GM23338 (cell line): Measurements from ENCODE around the gene CDK10. TPM values are rescaled to one million over a fixed set of nuclear protein-coding genes. Genes with fewer than 3 reads are reported as not detected.

Experiments used
- ATAC-seq: fragments of 200-7000 bp; cut with Tn5 transposase; 3 replicates; pipeline ENCODE4 v1.9.1; 2020
- DNase-seq: peaks from one replicate; pipeline ENCODE4 v3.0.0-alpha.2; 2015; ENCODE audit warnings: low spot score
- H2AFZ ChIP-seq: fragments of 200-600 bp; sonication (generic); 2 replicates; pipeline ENCODE4 v1.8.0; 2016; ENCODE audit warnings: antibody characterized with exemption, mild to moderate bottlenecking, moderate library complexity
- H3F3A ChIP-seq: fragments of 200-600 bp; sonication (generic); replicated peaks from 2 replicates; pipeline ENCODE4 v1.8.0; 2017; ENCODE audit warnings: antibody characterized with exemption, mixed run types, low read depth
- H3K27ac ChIP-seq: fragments of 200-600 bp; sonication (generic); 2 replicates; pipeline ENCODE4 v1.6.1; 2016; ENCODE audit warnings: low read depth
- H3K27me3 ChIP-seq: fragments of 200-600 bp; sonication (generic); 2 replicates; pipeline ENCODE4 v1.8.0; 2016; ENCODE audit warnings: mild to moderate bottlenecking, mixed run types, moderate library complexity; ENCODE audit not compliant: insufficient read depth
- H3K36me3 ChIP-seq: fragments of 200-600 bp; sonication (generic); 2 replicates; pipeline ENCODE4 v1.8.0; 2016; ENCODE audit warnings: mild to moderate bottlenecking; ENCODE audit not compliant: insufficient read depth
- H3K4me1 ChIP-seq: fragments of 200-600 bp; sonication (generic); 2 replicates; pipeline ENCODE4 v1.8.0; 2016; ENCODE audit warnings: mild to moderate bottlenecking, moderate library complexity; ENCODE audit not compliant: insufficient read depth
- H3K4me2 ChIP-seq: fragments of 200-600 bp; sonication (generic); 2 replicates; pipeline ENCODE4 v1.7.1; 2017; ENCODE audit warnings: mixed run types
- H3K4me3 ChIP-seq: fragments of 200-600 bp; sonication (generic); 2 replicates; pipeline ENCODE4 v1.6.1; 2016; ENCODE audit warnings: mixed run types
- H3K79me2 ChIP-seq: fragments of 200-600 bp; sonication (generic); replicated peaks from 2 replicates; pipeline ENCODE4 v1.8.0; 2017; ENCODE audit warnings: mild to moderate bottlenecking; ENCODE audit not compliant: insufficient read depth
- H3K9me2 ChIP-seq: fragments of 200-600 bp; sonication (generic); 2 replicates; pipeline ENCODE4 v1.8.0; 2017; ENCODE audit not compliant: insufficient read depth
- H4K20me1 ChIP-seq: fragments of 200-600 bp; sonication (generic); replicated peaks from 2 replicates; pipeline ENCODE4 v1.8.0; 2017; ENCODE audit warnings: mild to moderate bottlenecking; ENCODE audit not compliant: insufficient read depth
- H3K27ac Mint-ChIP-seq: 2 replicates; pipeline ENCODE4 v1.8.0; 2020; ENCODE audit warnings: inconsistent platforms, mild to moderate bottlenecking, moderate library complexity, mixed read lengths
- H3K27me3 Mint-ChIP-seq: 3 replicates; pipeline ENCODE4 v1.8.0; 2022; ENCODE audit warnings: low read depth, mild to moderate bottlenecking, moderate library complexity, mixed read lengths, inconsistent platforms; ENCODE audit not compliant: insufficient read depth, poor library complexity
- H3K36me3 Mint-ChIP-seq: 3 replicates; pipeline ENCODE4 v1.8.0; 2021; ENCODE audit warnings: low read depth, mild to moderate bottlenecking, inconsistent platforms, moderate library complexity, mixed read lengths
- H3K4me1 Mint-ChIP-seq: 3 replicates; pipeline ENCODE4 v1.8.0; 2020; ENCODE audit warnings: mild to moderate bottlenecking, inconsistent platforms, mixed read lengths
- H3K4me3 Mint-ChIP-seq: 3 replicates; pipeline ENCODE4 v1.8.0; 2021; ENCODE audit warnings: moderate library complexity, mild to moderate bottlenecking, inconsistent platforms, mixed read lengths
- H3K9me3 Mint-ChIP-seq: 3 replicates; pipeline ENCODE4 v1.8.0; 2020; ENCODE audit warnings: moderate library complexity, mild to moderate bottlenecking, inconsistent platforms, mixed read lengths
- CTCF ChIP-seq, 2 experiments: fragments of 200-600 bp in 1 of 2; sonication (generic) in 1 of 2; conservative IDR thresholded peaks; 2 replicates each; pipeline versions ENCODE4 v1.5.1 to v1.6.1; 2016 to 2017; ENCODE audit warnings: antibody characterized with exemption in 2 of 2, low read depth in 2 of 2, mild to moderate bottlenecking in 2 of 2, moderate library complexity in 1 of 2
- ETS1 ChIP-seq: IDR thresholded peaks from 2 replicates; pipeline ENCODE4 v1.6.1; 2016; ENCODE audit warnings: antibody characterized with exemption
- EZH2phosphoT487 ChIP-seq: fragments of 200-600 bp; sonication (generic); IDR thresholded peaks from one replicate; pipeline ENCODE4 v1.8.1; 2018; ENCODE audit warnings: antibody characterized with exemption; ENCODE audit not compliant: unreplicated experiment
- JUNB ChIP-seq: IDR thresholded peaks from one replicate; pipeline ENCODE4 v1.6.1; 2016; ENCODE audit warnings: antibody characterized with exemption; ENCODE audit not compliant: unreplicated experiment
- NANOG ChIP-seq: IDR thresholded peaks from 2 replicates; pipeline ENCODE4 v1.6.1; 2016; ENCODE audit warnings: antibody characterized with exemption, borderline replicate concordance
- POLR2AphosphoS5 ChIP-seq: IDR thresholded peaks from 2 replicates; pipeline ENCODE4 v1.6.1; 2016; ENCODE audit warnings: antibody characterized with exemption, low read depth
- STAT1 ChIP-seq: IDR thresholded peaks from one replicate; pipeline ENCODE4 v1.6.1; 2016; ENCODE audit warnings: antibody characterized with exemption; ENCODE audit not compliant: unreplicated experiment
- ZNF114 ChIP-seq: fragments of 250-450 bp; sonication (Bioruptor Pico); IDR thresholded peaks from 2 replicates; pipeline ENCODE4 v1.5.0; 2020; ENCODE audit warnings: mild to moderate bottlenecking, moderate library complexity
- ZNF462 ChIP-seq: fragments of 250-450 bp; sonication (Bioruptor Pico); IDR thresholded peaks from 2 replicates; pipeline ENCODE4 v1.5.0; 2020; ENCODE audit warnings: mild to moderate bottlenecking, moderate library complexity
- polyA plus RNA-seq: library from polyadenylated mRNA; unstranded; fragments of >200 nt; fragmentation: Nextera tagmentation; extraction: Ambion mirVana; gene quantifications from 2 replicates; pipeline ENCODE4 v1.2.1, GENCODE V29; 2016
- total RNA-seq: library from RNA; depleted of rRNA; stranded (reverse); fragments of >200 nt; shearing (Covaris generic); gene quantifications from 2 replicates; pipeline ENCODE4 v1.2.3, GENCODE V29; 2014

The CDK10 gene
- total and polyA plus RNA-seq, 2 experiments from 2014 or later, result 64.6 to 88.0 TPM

GRCh38 chr16:89641458-89642119 is 44.9 kb upstream of the CDK10 start:
- Histone ChIP-seq H2AFZ (no peak overlapping the region), H3K4me1 (no peaks in the 10 kb centered on the region), H3K36me3 (no peaks in the 10 kb centered on the region), H4K20me1 (0 out of 2 replicates have a peak, but pooled peaks cover 3% of the 10 kb centered on the region), H3K9me2 (no peaks in the 10 kb centered on the region), H3K4me3 (no peak overlapping the region), H3K27me3 (no peaks in the 10 kb centered on the region), H3K4me2 (no peak overlapping the region), H3K79me2 (no peaks in the 10 kb centered on the region), H3K27ac (no peak overlapping the region), H3F3A (peaks cover 4% of the 10 kb centered on the region; the same call in 1 of the 2 replicates)
- Mint-ChIP-seq H3K36me3 (peaks cover 10% of the 10 kb centered on the region), H3K4me3 (no peak overlapping the region), H3K4me1 (peaks cover 6% of the 10 kb centered on the region; the same call in 2 of the 3 replicates), H3K9me3 (no peaks in the 10 kb centered on the region; the same call in 2 of the 3 replicates), H3K27me3 (peaks cover 14% of the 10 kb centered on the region), H3K27ac (no peak overlapping the region)
- TF ChIP-seq NANOG (no peak), CTCF (conservative IDR thresholded peaks at IDR 0.05; ENCODE audit: low read depth in 2 of 2) (no peak), ETS1 (no peak), STAT1 (no peak)
- peak; percentile 12; the same call in 2 of the 3 replicates for ATAC-seq
- peak; percentile 66 for DNase-seq

- Histone ChIP-seq H3K27me3 (no peaks in the 10 kb centered on the region), H3K4me2 (no peak overlapping the region), H3K79me2 (no peaks in the 10 kb centered on the region), H3K4me1 (no peaks in the 10 kb centered on the region), H3F3A (peaks cover 4% of the 10 kb centered on the region; the same call in 1 of the 2 replicates), H3K4me3 (no peak overlapping the region), H3K36me3 (no peaks in the 10 kb centered on the region), H4K20me1 (0 out of 2 replicates have a peak, but pooled peaks cover 3% of the 10 kb centered on the region), H3K27ac (no peak overlapping the region), H2AFZ (no peak overlapping the region), H3K9me2 (no peaks in the 10 kb centered on the region)
- H3K27ac Mint-ChIP-seq, result no peak overlapping the region
- H3K4me3 Mint-ChIP-seq, result no peak overlapping the region
- peaks cover 14% of the 10 kb centered on the region for H3K36me3 Mint-ChIP-seq
- peaks cover 12% of the 10 kb centered on the region for H3K27me3 Mint-ChIP-seq
- DNase-seq, result no peak
- peaks cover 6% of the 10 kb centered on the region; the same call in 2 of the 3 replicates for H3K4me1 Mint-ChIP-seq
- H3K9me3 Mint-ChIP-seq, result no peaks in the 10 kb centered on the region; the same call in 2 of the 3 replicates
- ATAC-seq, result no peak
- TF ChIP-seq ZNF114, result no peak
- no peak for TF ChIP-seq JUNB
- no peak for TF ChIP-seq ETS1
- TF ChIP-seq EZH2phosphoT487, result no peak
- no peak for TF ChIP-seq ZNF462 (CRISPR knock-in tag)
- TF ChIP-seq POLR2AphosphoS5, result no peak
Observed at GRCh38 chr16:89642574-89642973, 43.9 kb upstream of the CDK10 start.
